Activated CD8-positive, alpha-beta T cell treated with anti-CD3 and anti-CD28 coated beads for 36 hours (primary cell): ENCODE measurements around the gene TFIP11. TPM values are rescaled to one million over a fixed set of nuclear protein-coding genes. Genes with fewer than 3 reads are reported as not detected.

Source experiments
- ATAC-seq: fragments of 200-7000 bp; cut with Tn5 transposase; one replicate; pipeline ENCODE4 v1.10.0; 2021; ENCODE audit warnings: mild to moderate bottlenecking, moderate library complexity
- CTCF ChIA-PET: fragments of 350-600 bp; sonication (Branson Sonifier 250); formaldehyde crosslinking; loops from one replicate; lab custom pipeline; 2021; ENCODE audit warnings: antibody characterized with exemption; lab: Charles Lee
- POLR2A ChIA-PET: fragments of 350-600 bp; sonication (Branson Sonifier 250); formaldehyde crosslinking; loops from one replicate; lab custom pipeline; 2021; ENCODE audit warnings: antibody characterized with exemption; lab: Charles Lee
- DNase-seq: peaks from one replicate; pipeline ENCODE4 v3.0.0-alpha.2; 2020
- H3K27ac Mint-ChIP-seq: one replicate; pipeline ENCODE4 v1.8.0; 2021; ENCODE audit warnings: mild to moderate bottlenecking, mixed read lengths
- H3K27me3 Mint-ChIP-seq: one replicate; pipeline ENCODE4 v1.8.0; 2021; ENCODE audit warnings: mixed read lengths
- H3K36me3 Mint-ChIP-seq: one replicate; pipeline ENCODE4 v1.8.0; 2021; ENCODE audit warnings: low read depth, mixed read lengths
- H3K4me1 Mint-ChIP-seq: one replicate; pipeline ENCODE4 v1.8.0; 2021; ENCODE audit warnings: low read depth, mixed read lengths
- H3K4me3 Mint-ChIP-seq: one replicate; pipeline ENCODE4 v1.8.0; 2021; ENCODE audit warnings: mild to moderate bottlenecking, moderate library complexity, mixed read lengths
- H3K9me3 Mint-ChIP-seq: one replicate; pipeline ENCODE4 v1.8.0; 2021; ENCODE audit warnings: mixed read lengths
- CTCF ChIP-seq: fragments of 200-600 bp; IDR thresholded peaks from one replicate; pipeline ENCODE4 v1.8.0; 2022; ENCODE audit warnings: antibody characterized with exemption, mild to moderate bottlenecking
- intact Hi-C: fragments of 100-400 bp; cut with micrococcal nuclease; formaldehyde crosslinking; loops from one replicate; pipeline ENCODE4 v1.10.0; 2022
- total RNA-seq, 2 experiments: library from RNA; stranded (reverse); gene quantifications; one replicate each; pipeline ENCODE4 v1.2.3, GENCODE V29; 2021

TFIP11 gene
- total RNA-seq, 2 experiments from 2014 or later: 37.4 to 37.8 TPM

DNA sequence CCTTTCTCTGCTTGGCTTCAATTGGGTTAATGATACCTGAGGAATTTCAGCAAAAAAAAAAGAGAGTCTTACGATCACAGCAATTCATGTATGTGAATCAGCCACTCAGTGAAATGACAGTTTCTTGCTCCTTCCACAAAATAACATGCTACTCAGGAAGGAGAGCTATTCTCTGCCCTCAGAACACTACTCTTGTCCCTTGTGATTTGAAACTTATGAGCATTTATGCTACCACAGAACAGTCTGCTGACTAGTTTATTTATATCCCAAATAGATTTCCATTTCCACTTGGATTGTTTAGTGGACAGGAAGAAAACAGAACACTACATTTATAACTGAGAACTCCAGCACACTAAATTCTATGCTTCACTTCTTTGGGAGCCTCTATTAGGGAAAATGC, 8.5 kb downstream of the TFIP11 start:
- H3K4me1 Mint-ChIP-seq: peaks cover 23% of the 10 kb centered on the region
- no peak for TF ChIP-seq CTCF
- intact Hi-C loops: loop anchor here (5.0 kb wide), 1 partner anchor 164 kb away; no protein-coding TSS in a partner anchor
- no peak for ATAC-seq
- H3K4me3 Mint-ChIP-seq: no peak overlapping the region
- H3K27ac Mint-ChIP-seq: peak overlapping the region; percentile 85
- CTCF ChIA-PET: interaction anchor here (0.6 to 4.7 kb wide), 21 partner anchors 9 to 169 kb away, joined by 3 to 49 read pairs (median 4); partner anchors contain the start of genes MIAT, SRRD and TFIP11
- POLR2A ChIA-PET: interaction anchor here (0.8 to 2.3 kb wide), 7 partner anchors 9 to 170 kb away, joined by 3 to 11 read pairs (median 4); partner anchors contain the start of genes HPS4, SRRD and TFIP11
- DNase-seq: no peak
- no peaks in the 10 kb centered on the region for H3K9me3 Mint-ChIP-seq
- H3K27me3 Mint-ChIP-seq: no peaks in the 10 kb centered on the region
- H3K36me3 Mint-ChIP-seq: peaks cover 64% of the 10 kb centered on the region

DNA sequence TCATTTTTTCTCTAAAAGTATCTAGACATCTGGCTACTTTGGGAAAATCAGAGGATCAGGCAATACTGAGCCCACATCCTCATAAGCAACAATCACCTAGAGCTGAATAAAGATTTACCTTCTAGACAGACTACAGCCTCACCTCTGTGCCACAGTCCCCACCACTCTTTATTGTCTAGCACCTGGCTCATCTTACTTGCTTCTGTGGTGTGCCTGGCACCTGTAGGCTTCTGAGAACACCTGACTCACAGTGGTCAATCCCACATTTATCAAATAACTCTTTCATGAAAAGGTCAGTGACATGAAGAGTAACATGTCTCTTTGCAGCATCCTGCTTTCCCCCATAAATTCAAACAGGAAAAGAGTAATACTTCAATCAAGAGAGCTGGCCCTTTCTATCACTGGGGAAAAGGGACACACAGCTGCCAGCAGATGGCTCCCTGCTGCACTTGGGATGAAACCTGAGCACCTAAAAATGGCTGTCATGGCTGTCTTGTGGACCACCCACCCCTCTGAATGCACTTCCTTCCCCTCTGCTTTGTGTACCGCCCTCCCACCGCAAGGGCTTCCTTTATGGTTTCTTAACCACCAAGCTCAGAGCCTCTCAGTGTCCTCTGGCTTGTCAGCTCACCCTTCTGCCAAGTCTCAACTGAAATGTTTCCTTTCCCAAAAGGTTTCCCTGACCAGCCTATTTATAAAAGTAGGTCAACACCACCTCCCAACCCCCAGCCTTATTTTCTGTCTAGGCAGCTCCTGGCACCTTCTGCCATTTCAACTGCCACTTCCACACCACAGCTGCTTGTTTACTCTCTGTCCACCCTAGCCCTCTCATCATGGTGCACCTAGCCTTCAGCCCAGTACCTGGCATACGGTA, 9.3 kb downstream of the TFIP11 start:
- Mint-ChIP-seq H3K27me3 (no peaks in the 10 kb centered on the region), H3K36me3 (peaks cover 66% of the 10 kb centered on the region), H3K9me3 (no peaks in the 10 kb centered on the region), H3K4me3 (peak overlapping the region; percentile 1), H3K27ac (peak overlapping the region; percentile 85), H3K4me1 (peaks cover 23% of the 10 kb centered on the region)
- ATAC-seq: peak; percentile 95
- intact Hi-C loops: loop anchor here (5.0 kb wide), 1 partner anchor 164 kb away; no protein-coding TSS in a partner anchor
- ChIA-PET POLR2A (interaction anchor here (0.5 to 2.3 kb wide), 9 partner anchors 9 to 171 kb away, joined by 3 to 11 read pairs (median 4); partner anchors contain the start of genes HPS4, SRRD and TFIP11), CTCF (interaction anchor here (0.9 to 4.7 kb wide), 22 partner anchors 9 to 170 kb away, joined by 3 to 49 read pairs (median 5); partner anchors contain the start of genes HPS4, MIAT, SRRD and TFIP11)
- peak; percentile 75 for TF ChIP-seq CTCF
- peak; percentile 86 for DNase-seq

DNA sequence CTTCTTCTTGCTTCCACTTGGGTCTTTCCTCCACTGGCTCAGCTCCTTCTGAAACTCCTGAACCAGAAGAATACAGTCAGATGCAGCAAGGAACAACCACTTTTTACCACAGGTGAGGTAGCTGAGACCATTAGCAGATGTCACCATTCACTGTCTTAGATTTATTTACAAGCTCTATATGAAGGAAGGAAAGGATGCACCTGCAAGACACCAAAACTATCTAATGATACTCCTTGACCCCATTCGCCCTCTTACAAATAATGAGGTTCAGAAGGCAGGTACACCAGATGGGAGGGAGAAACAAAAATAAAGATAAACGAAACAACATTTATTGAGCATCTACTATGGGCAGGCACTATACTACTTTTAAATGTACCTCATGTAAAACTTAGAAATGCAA, 10.3 kb downstream of the TFIP11 start:
- intact Hi-C loops: loop anchor here (5.0 kb wide), 1 partner anchor 165 kb away; no protein-coding TSS in a partner anchor
- ATAC-seq: no peak
- Mint-ChIP-seq H3K4me3 (no peak overlapping the region), H3K9me3 (no peaks in the 10 kb centered on the region), H3K27ac (no peak overlapping the region), H3K4me1 (peaks cover 23% of the 10 kb centered on the region), H3K27me3 (no peaks in the 10 kb centered on the region), H3K36me3 (peaks cover 70% of the 10 kb centered on the region)
- TF ChIP-seq CTCF: no peak
- no peak for DNase-seq
- POLR2A ChIA-PET: interaction anchor here (1.2 to 1.9 kb wide), 6 partner anchors 8 to 171 kb away, joined by 3 to 9 read pairs (median 4); partner anchors contain the start of genes HPS4 and SRRD
- CTCF ChIA-PET: interaction anchor here (0.9 to 4.7 kb wide), 12 partner anchors 10 to 171 kb away, joined by 3 to 49 read pairs (median 5); partner anchors contain the start of genes HPS4, MIAT, SRRD and TFIP11

DNA sequence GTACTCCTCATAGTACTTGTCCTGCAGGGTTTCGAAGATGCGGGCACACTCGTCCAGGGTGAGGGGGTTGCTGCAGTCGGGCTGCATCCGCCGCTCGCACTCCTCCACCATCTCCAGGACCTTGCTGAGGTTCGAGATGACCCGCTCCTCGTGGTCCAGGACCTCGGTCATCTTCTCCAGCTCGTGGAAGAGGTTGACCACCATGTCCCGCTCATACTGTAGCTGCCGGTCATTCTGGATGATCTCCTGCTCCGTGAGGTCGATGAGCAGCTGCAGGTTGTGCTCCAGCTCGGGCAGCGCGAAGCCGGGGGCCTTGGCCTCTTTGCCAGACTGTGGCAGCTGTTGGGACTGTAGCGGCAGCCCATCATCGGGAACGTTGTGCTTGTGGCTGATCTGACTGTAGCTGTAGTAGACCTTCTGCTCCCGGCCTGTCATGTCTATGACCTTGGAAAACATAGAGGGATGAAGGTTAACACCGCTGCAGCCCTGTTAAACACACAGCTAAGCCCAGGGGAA, 13.0 kb downstream of the TFIP11 start:
- peaks cover 18% of the 10 kb centered on the region for H3K4me1 Mint-ChIP-seq
- no peaks in the 10 kb centered on the region for H3K9me3 Mint-ChIP-seq
- DNase-seq: no peak
- intact Hi-C loops: no loop called here
- no peak overlapping the region for H3K27ac Mint-ChIP-seq
- H3K36me3 Mint-ChIP-seq: peaks cover 59% of the 10 kb centered on the region
- ChIA-PET POLR2A (interaction anchor here (1.1 to 1.8 kb wide), 3 partner anchors 9 to 22 kb away, joined by 3 to 7 read pairs (median 3); no protein-coding TSS in a partner anchor), CTCF (interaction anchor here (1.2 kb wide), 1 partner anchor 15 kb away, joined by 3 read pairs; the partner anchor contains the start of gene SRRD)
- no peak overlapping the region for H3K4me3 Mint-ChIP-seq
- ATAC-seq: no peak
- no peaks in the 10 kb centered on the region for H3K27me3 Mint-ChIP-seq
- TF ChIP-seq CTCF: no peak
